Measurements from ENCODE around the gene ZNF777. TPM values are rescaled to one million over a fixed set of nuclear protein-coding genes. Genes with fewer than 3 reads are reported as not detected.

The ZNF777 gene
- total and polyA plus RNA-seq, 3 experiments from 2014 or later, result 3.7 to 22.1 (median 21.9) TPM

- POLR2A ChIA-PET, result interaction anchor here (0.6 kb wide), 1 partner anchor 8 kb away, joined by 5 read pairs; no protein-coding TSS in a partner anchor
- peaks cover 0 to 96% (median 31%) of the 10 kb centered on the region in 3 donors for H3K36me3 Mint-ChIP-seq
- no peak for DNase-seq
- no peaks in the 10 kb centered on the region for H3K9me3 Mint-ChIP-seq
- no peak overlapping the region for H3K4me3 ChIP-seq (ENCODE audit: low read length)
- H3K9me3 ChIP-seq (ENCODE audit: low read length), result no peaks in the 10 kb centered on the region
- peaks cover 40% of the 10 kb centered on the region for H3K36me3 ChIP-seq (ENCODE audit: insufficient read depth, low read length)
- H3K27ac Mint-ChIP-seq, result peak overlapping the region in 3 of 8 donors; percentile 6 to 12 (median 7)
- H3K4me1 Mint-ChIP-seq, result peaks cover 9 to 19% (median 18%) of the 10 kb centered on the region in 3 donors
- no peak overlapping the region for H3K27ac ChIP-seq (ENCODE audit: low read depth, low read length)
- H3K27me3 Mint-ChIP-seq, result no peaks in the 10 kb centered on the region
- H3K4me1 ChIP-seq (ENCODE audit: insufficient read depth, low read length), result peaks cover 2% of the 10 kb centered on the region
- no peak overlapping the region for H3K4me3 Mint-ChIP-seq
- CTCF ChIA-PET, result no interaction called here
- no peaks in the 10 kb centered on the region for H3K27me3 ChIP-seq (ENCODE audit: insufficient read depth, low read length, poor library complexity, severe bottlenecking)
Measured at GRCh38 chr7:149490083-149490760, 29.4 kb upstream of the ZNF777 start.

GRCh38 chr7:149489391-149490024, 28.6 kb upstream of the ZNF777 start:
- ChIA-PET POLR2A (no interaction called here), CTCF (no interaction called here)
- Mint-ChIP-seq H3K9me3 (no peaks in the 10 kb centered on the region), H3K36me3 (peaks cover 0 to 94% (median 32%) of the 10 kb centered on the region in 3 donors), H3K4me3 (no peak overlapping the region), H3K27me3 (no peaks in the 10 kb centered on the region), H3K27ac (peak overlapping the region in 3 of 8 donors; percentile 6 to 83 (median 7)), H3K4me1 (peaks cover 5 to 16% (median 10%) of the 10 kb centered on the region in 3 donors)
- no peak overlapping the region for H3K27ac ChIP-seq (ENCODE audit: low read depth, low read length)
- peaks cover 40% of the 10 kb centered on the region for H3K36me3 ChIP-seq (ENCODE audit: insufficient read depth, low read length)
- H3K4me1 ChIP-seq (ENCODE audit: insufficient read depth, low read length), result no peaks in the 10 kb centered on the region
- no peak overlapping the region for H3K4me3 ChIP-seq (ENCODE audit: low read length)
- no peaks in the 10 kb centered on the region for H3K9me3 ChIP-seq (ENCODE audit: low read length)
- H3K27me3 ChIP-seq (ENCODE audit: insufficient read depth, low read length, poor library complexity, severe bottlenecking), result no peaks in the 10 kb centered on the region
- peak in 1 of 5 donors; percentile 8 for DNase-seq

DNA sequence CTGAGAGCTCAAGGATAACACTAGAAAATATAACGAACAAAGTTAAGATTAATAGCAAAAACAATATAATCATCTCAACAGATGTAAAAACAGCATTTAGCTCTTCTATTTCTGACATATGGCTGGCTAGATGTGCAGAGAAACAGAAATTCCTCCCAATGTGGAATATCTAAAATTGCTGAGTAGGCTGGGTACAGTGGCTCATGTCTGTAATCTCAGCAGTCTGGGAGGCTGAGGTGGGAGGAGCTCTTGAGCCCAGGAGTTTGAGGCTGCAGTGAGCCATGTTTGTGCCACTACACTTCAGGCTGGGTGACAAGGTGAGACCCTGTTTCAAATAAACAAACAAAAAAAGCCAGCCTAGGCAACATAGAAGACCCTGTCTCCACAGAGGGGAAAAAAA, 18.7 kb upstream of the ZNF777 start:
- H3K4me3 ChIP-seq (ENCODE audit: low read length), result no peak overlapping the region
- Mint-ChIP-seq H3K27me3 (no peaks in the 10 kb centered on the region), H3K36me3 (peaks cover 12 to 64% (median 20%) of the 10 kb centered on the region in 3 donors), H3K4me1 (peaks cover 3 to 9% (median 5%) of the 10 kb centered on the region in 3 donors), H3K27ac (peak overlapping the region in 2 of 8 donors; percentile 27), H3K4me3 (no peak overlapping the region), H3K9me3 (no peaks in the 10 kb centered on the region)
- no peak overlapping the region for H3K27ac ChIP-seq (ENCODE audit: low read depth, low read length)
- H3K4me1 ChIP-seq (ENCODE audit: insufficient read depth, low read length), result no peaks in the 10 kb centered on the region
- no peaks in the 10 kb centered on the region for H3K27me3 ChIP-seq (ENCODE audit: insufficient read depth, low read length, poor library complexity, severe bottlenecking)
- H3K9me3 ChIP-seq (ENCODE audit: low read length), result no peaks in the 10 kb centered on the region
- DNase-seq, result no peak
- CTCF ChIA-PET, result no interaction called here
- H3K36me3 ChIP-seq (ENCODE audit: insufficient read depth, low read length), result peaks cover 17% of the 10 kb centered on the region
- POLR2A ChIA-PET, result no interaction called here

DNA sequence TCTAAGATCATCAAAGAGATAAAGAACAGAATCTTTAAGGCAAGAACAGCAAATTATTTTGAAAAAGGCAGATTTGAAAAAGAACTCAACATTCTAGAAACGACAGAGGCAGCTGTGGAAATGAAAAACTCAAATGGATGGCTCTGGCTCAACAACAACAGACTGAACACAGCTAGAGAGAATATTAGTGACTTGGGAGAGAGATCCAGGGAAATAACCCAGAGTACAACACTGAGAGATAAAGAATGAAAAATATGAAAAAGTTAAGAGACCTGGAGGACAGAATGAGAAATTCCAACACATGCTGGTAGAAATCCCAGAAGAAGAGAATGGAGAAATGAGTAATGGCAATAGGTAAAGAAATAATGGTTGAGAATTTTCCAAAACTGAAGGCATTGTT, 17.9 kb upstream of the ZNF777 start:
- peak overlapping the region in 2 of 8 donors; percentile 10 to 64 for H3K27ac Mint-ChIP-seq
- H3K9me3 Mint-ChIP-seq, result no peaks in the 10 kb centered on the region
- peaks cover 12 to 66% (median 20%) of the 10 kb centered on the region in 3 donors for H3K36me3 Mint-ChIP-seq

GRCh38 chr7:149477494-149478443, 16.9 kb upstream of the ZNF777 start:
- DNase-seq, result no peak
- Histone ChIP-seq H3K27me3 (ENCODE audit: insufficient read depth, low read length, poor library complexity, severe bottlenecking) (no peaks in the 10 kb centered on the region), H3K27ac (ENCODE audit: low read depth, low read length) (no peak overlapping the region), H3K9me3 (ENCODE audit: low read length) (no peaks in the 10 kb centered on the region), H3K36me3 (ENCODE audit: insufficient read depth, low read length) (peaks cover 26% of the 10 kb centered on the region), H3K4me3 (ENCODE audit: low read length) (no peak overlapping the region), H3K4me1 (ENCODE audit: insufficient read depth, low read length) (no peaks in the 10 kb centered on the region)
- Mint-ChIP-seq H3K4me3 (no peak overlapping the region), H3K9me3 (no peaks in the 10 kb centered on the region), H3K36me3 (peaks cover 12 to 73% (median 20%) of the 10 kb centered on the region in 3 donors), H3K4me1 (peaks cover 3 to 9% (median 5%) of the 10 kb centered on the region in 3 donors), H3K27ac (peak overlapping the region in 1 of 8 donors; percentile 67), H3K27me3 (no peaks in the 10 kb centered on the region)
- POLR2A ChIA-PET, result no interaction called here
- CTCF ChIA-PET, result interaction anchor here (1.8 kb wide), 1 partner anchor 19 kb away, joined by 3 read pairs; no protein-coding TSS in a partner anchor

More for the DNA sequence above, 17.9 kb upstream of the ZNF777 start:
- CTCF ChIA-PET, result no interaction called here
- H3K4me3 ChIP-seq (ENCODE audit: low read length), result no peak overlapping the region
- H3K27ac ChIP-seq (ENCODE audit: low read depth, low read length), result no peak overlapping the region
- no peak for DNase-seq
- Mint-ChIP-seq H3K4me1 (peaks cover 3 to 9% (median 5%) of the 10 kb centered on the region in 3 donors), H3K4me3 (no peak overlapping the region), H3K27me3 (no peaks in the 10 kb centered on the region)
- no peaks in the 10 kb centered on the region for H3K4me1 ChIP-seq (ENCODE audit: insufficient read depth, low read length)
- H3K27me3 ChIP-seq (ENCODE audit: insufficient read depth, low read length, poor library complexity, severe bottlenecking), result no peaks in the 10 kb centered on the region
- peaks cover 22% of the 10 kb centered on the region for H3K36me3 ChIP-seq (ENCODE audit: insufficient read depth, low read length)
- POLR2A ChIA-PET, result no interaction called here
- no peaks in the 10 kb centered on the region for H3K9me3 ChIP-seq (ENCODE audit: low read length)

DNA sequence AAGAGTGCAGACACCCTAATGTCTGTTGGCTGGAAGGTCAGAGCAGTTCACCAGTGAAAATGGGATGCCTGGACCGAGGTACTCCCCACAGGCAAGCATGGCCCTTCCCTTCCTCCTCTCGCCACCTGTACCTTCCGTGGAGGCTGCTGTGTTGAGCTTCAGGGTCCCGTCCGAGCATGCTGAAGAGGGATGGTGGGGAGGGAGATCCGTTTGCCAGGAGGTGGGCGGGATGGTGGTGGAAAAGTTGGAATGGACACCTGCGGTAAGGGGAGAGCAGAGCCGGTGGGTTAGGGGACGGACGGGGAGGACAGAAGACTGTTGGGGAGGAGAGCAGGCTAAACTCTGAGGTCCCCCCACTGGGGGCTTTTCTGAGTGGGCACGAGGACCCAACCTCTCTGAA, 15.9 kb upstream of the ZNF777 start:
- POLR2A ChIA-PET, result no interaction called here
- Histone ChIP-seq H3K4me3 (ENCODE audit: low read length) (no peak overlapping the region), H3K9me3 (ENCODE audit: low read length) (no peaks in the 10 kb centered on the region), H3K36me3 (ENCODE audit: insufficient read depth, low read length) (peaks cover 26% of the 10 kb centered on the region), H3K27me3 (ENCODE audit: insufficient read depth, low read length, poor library complexity, severe bottlenecking) (no peaks in the 10 kb centered on the region), H3K4me1 (ENCODE audit: insufficient read depth, low read length) (no peaks in the 10 kb centered on the region), H3K27ac (ENCODE audit: low read depth, low read length) (no peak overlapping the region)
- DNase-seq, result no peak
- peaks cover 2 to 9% (median 3%) of the 10 kb centered on the region in 3 donors for H3K4me1 Mint-ChIP-seq
- no peaks in the 10 kb centered on the region for H3K9me3 Mint-ChIP-seq
- peaks cover 12 to 76% (median 20%) of the 10 kb centered on the region in 3 donors for H3K36me3 Mint-ChIP-seq
- peak overlapping the region in 1 of 8 donors; percentile 88 for H3K27ac Mint-ChIP-seq
- no peaks in the 10 kb centered on the region for H3K27me3 Mint-ChIP-seq
- CTCF ChIA-PET, result interaction anchor here (1.8 kb wide), 1 partner anchor 20 kb away, joined by 3 read pairs; no protein-coding TSS in a partner anchor
- H3K4me3 Mint-ChIP-seq, result no peak overlapping the region

DNA sequence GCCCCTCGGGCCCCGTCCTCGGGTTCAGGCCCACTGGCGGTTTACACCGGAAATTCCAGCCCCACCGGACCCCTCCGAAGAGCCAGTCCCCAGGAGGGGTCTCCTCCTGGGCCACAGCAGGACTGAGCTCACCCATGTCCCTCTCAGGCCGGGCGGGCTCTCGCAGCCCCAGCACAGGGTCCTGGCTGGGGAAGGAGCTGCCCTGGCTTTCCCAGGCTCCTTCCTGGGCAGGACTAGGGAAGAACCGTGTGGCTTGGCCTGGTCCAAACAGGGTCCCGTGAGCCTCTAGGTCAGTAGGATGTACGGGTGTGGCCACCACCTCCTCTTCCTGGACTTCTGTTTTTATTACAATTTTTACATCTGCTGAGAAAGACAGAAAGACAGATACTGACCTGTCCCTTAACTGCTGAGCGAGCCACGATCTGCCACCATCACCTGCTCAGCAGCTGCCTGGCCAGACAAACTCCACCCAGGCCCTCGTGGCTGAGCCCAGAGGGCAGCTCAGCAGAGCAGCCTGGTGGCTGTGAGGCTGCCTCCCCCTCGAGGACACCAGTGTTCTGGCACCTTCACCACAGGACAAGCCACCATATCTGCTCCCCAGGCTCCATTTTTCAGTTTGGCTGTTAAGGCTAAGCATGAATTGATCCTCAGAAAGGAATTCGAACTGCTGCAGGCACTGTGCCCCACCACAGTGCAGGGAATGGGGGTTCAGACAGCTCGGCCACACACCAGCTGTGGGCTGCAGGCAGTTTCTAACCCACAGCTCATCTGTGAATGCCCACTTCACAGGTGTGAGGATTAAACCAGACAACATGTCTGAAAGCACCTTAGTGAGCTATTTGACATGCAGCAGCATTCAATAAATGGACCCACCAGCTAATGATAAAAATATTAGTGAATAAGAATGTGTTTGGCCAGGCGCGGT, 14.5 kb upstream of the ZNF777 start:
- Histone ChIP-seq H3K27me3 (ENCODE audit: insufficient read depth, low read length, poor library complexity, severe bottlenecking) (no peaks in the 10 kb centered on the region), H3K4me1 (ENCODE audit: insufficient read depth, low read length) (no peaks in the 10 kb centered on the region), H3K36me3 (ENCODE audit: insufficient read depth, low read length) (peaks cover 26% of the 10 kb centered on the region), H3K4me3 (ENCODE audit: low read length) (no peak overlapping the region), H3K9me3 (ENCODE audit: low read length) (no peaks in the 10 kb centered on the region), H3K27ac (ENCODE audit: low read depth, low read length) (no peak overlapping the region)
- Mint-ChIP-seq H3K9me3 (no peaks in the 10 kb centered on the region), H3K27me3 (no peaks in the 10 kb centered on the region), H3K27ac (peak overlapping the region in 2 of 8 donors; percentile 46 to 47), H3K4me3 (no peak overlapping the region), H3K36me3 (peaks cover 12 to 74% (median 18%) of the 10 kb centered on the region in 3 donors), H3K4me1 (peaks cover 2 to 9% (median 3%) of the 10 kb centered on the region in 3 donors)
- POLR2A ChIA-PET, result no interaction called here
- DNase-seq, result no peak
- CTCF ChIA-PET, result interaction anchor here (1.8 kb wide), 1 partner anchor 21 kb away, joined by 3 read pairs; no protein-coding TSS in a partner anchor

Measured in CD8-positive, alpha-beta memory T cell (primary cell).